Measurements from ENCODE around the gene RBM38. TPM values are rescaled to one million over a fixed set of nuclear protein-coding genes. Genes with fewer than 3 reads are reported as not detected.

The RBM38 gene
- total and polyA plus RNA-seq, 2 of the 13 experiments (the other 11 are each of a cell fraction or from before 2014, with no cell fraction given): 24.2 to 34.2 TPM

DNA sequence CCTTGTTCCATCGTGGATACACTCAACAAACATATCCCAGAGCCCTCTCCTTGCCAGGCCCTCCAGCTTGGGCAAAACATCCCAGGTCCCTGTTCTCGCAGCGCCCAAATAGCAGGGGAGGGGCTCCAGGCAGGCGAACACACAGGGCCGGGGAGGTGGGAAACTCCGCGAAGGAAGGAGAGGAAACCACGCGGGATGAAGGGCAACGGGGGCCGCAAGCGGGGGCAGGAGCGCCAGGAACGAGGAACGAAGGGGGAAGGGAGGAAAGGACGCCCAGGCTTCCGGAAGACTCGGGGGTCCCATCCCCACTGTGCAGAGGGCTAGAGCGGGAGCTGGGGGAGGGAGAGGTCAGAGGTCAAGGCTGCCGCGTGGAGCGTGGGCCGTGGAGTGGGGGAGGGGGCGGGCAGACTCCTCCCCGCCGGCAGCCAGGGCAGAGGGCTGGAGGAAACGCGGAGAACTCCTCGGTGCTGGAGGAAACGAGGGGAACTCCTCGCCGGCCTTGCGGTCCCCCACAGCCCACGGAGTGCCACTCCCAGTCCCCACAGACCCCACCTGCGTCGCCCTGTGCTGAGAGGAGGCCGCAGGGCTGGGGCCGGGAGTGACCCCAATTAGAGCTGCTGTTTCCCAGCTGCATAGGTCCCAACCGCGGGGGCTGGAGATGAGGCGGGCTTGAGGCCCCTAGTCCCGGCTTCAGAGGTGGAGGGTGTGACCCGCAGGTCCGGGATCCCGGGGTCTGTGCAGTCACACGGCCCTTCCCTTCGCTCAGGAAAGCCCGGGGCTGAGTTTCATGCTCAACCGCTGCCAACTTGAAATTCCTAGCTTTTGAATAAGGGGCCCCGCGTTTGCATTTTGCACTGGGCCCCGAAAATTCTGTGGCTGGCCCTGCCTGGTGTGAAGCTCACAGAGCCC lies 1.2 kb upstream of the RBM38 start (continued):
- TF ChIP-seq, protein P1, sequence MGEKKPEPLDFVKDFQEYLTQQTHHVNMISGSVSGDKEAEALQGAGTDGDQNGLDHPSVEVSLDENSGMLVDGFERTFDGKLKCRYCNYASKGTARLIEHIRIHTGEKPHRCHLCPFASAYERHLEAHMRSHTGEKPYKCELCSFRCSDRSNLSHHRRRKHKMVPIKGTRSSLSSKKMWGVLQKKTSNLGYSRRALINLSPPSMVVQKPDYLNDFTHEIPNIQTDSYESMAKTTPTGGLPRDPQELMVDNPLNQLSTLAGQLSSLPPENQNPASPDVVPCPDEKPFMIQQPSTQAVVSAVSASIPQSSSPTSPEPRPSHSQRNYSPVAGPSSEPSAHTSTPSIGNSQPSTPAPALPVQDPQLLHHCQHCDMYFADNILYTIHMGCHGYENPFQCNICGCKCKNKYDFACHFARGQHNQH (CRISPR knock-in tag; IDR thresholded peaks at IDR 0.05): no peak
- no peak for TF ChIP-seq DR1 (CRISPR knock-in tag; IDR thresholded peaks at IDR 0.05)
- TF ChIP-seq ZKSCAN1 (IDR thresholded peaks at IDR 0.05; ENCODE audit: low read length): 0 out of 2 replicates have a peak, but pooled peaks have one; percentile 73
- TF ChIP-seq, protein P2, sequence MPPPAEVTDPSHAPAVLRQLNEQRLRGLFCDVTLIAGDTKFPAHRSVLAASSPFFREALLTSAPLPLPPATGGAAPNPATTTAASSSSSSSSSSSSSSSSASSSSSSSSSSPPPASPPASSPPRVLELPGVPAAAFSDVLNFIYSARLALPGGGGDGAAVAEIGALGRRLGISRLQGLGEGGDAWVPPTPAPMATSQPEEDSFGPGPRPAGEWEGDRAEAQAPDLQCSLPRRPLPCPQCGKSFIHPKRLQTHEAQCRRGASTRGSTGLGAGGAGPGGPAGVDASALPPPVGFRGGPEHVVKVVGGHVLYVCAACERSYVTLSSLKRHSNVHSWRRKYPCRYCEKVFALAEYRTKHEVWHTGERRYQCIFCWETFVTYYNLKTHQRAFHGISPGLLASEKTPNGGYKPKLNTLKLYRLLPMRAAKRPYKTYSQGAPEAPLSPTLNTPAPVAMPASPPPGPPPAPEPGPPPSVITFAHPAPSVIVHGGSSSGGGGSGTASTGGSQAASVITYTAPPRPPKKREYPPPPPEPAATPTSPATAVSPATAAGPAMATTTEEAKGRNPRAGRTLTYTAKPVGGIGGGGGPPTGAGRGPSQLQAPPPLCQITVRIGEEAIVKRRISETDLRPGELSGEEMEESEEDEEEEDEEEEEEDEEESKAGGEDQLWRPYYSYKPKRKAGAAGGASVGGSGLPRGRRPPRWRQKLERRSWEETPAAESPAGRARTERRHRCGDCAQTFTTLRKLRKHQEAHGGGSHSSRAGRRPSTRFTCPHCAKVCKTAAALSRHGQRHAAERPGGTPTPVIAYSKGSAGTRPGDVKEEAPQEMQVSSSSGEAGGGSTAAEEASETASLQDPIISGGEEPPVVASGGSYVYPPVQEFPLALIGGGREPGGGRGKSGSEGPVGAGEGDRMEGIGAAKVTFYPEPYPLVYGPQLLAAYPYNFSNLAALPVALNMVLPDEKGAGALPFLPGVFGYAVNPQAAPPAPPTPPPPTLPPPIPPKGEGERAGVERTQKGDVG (CRISPR knock-in tag; IDR thresholded peaks at IDR 0.05; ENCODE audit: borderline replicate concordance): peak; percentile 73; the same call in 1 of the 2 replicates
- TF ChIP-seq RFX1 (IDR thresholded peaks at IDR 0.05): no peak
- 0 out of 2 replicates have a peak, but pooled peaks have one; percentile 64 for TF ChIP-seq HNRNPL (IDR thresholded peaks at IDR 0.05; ENCODE audit: low read depth, low read length)
- TF ChIP-seq MTF2 (CRISPR knock-in tag; IDR thresholded peaks at IDR 0.05; ENCODE audit: borderline replicate concordance): no peak
- TF ChIP-seq ZNF572 (CRISPR knock-in tag; IDR thresholded peaks at IDR 0.05): no peak
- no peak for TF ChIP-seq ZBTB42 (CRISPR knock-in tag; IDR thresholded peaks at IDR 0.05)
- TF ChIP-seq, protein P3, sequence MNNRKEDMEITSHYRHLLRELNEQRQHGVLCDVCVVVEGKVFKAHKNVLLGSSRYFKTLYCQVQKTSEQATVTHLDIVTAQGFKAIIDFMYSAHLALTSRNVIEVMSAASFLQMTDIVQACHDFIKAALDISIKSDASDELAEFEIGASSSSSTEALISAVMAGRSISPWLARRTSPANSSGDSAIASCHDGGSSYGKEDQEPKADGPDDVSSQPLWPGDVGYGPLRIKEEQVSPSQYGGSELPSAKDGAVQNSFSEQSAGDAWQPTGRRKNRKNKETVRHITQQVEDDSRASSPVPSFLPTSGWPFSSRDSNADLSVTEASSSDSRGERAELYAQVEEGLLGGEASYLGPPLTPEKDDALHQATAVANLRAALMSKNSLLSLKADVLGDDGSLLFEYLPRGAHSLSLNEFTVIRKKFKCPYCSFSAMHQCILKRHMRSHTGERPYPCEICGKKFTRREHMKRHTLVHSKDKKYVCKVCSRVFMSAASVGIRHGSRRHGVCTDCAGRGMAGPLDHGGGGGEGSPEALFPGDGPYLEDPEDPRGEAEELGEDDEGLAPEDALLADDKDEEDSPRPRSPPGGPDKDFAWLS (CRISPR knock-in tag; IDR thresholded peaks at IDR 0.05; ENCODE audit: borderline replicate concordance): no peak
- TF ChIP-seq WIZ (CRISPR knock-in tag; IDR thresholded peaks at IDR 0.05): no peak
- TF ChIP-seq, protein P4, sequence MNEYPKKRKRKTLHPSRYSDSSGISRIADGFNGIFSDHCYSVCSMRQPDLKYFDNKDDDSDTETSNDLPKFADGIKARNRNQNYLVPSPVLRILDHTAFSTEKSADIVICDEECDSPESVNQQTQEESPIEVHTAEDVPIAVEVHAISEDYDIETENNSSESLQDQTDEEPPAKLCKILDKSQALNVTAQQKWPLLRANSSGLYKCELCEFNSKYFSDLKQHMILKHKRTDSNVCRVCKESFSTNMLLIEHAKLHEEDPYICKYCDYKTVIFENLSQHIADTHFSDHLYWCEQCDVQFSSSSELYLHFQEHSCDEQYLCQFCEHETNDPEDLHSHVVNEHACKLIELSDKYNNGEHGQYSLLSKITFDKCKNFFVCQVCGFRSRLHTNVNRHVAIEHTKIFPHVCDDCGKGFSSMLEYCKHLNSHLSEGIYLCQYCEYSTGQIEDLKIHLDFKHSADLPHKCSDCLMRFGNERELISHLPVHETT (CRISPR knock-in tag; conservative IDR thresholded peaks at IDR 0.05): no peak
- TF ChIP-seq ZBTB21 (CRISPR knock-in tag; IDR thresholded peaks at IDR 0.05): no peak
- TF ChIP-seq ZNF468 (CRISPR knock-in tag; IDR thresholded peaks at IDR 0.05): no peak
- TF ChIP-seq ZNF34 (CRISPR knock-in tag; IDR thresholded peaks at IDR 0.05; ENCODE audit: borderline replicate concordance): no peak
- peak; percentile 14; the same call in 1 of the 2 replicates for TF ChIP-seq RFXAP (CRISPR knock-in tag; IDR thresholded peaks at IDR 0.05; ENCODE audit: borderline replicate concordance)
- peak; percentile 8; the same call in 1 of the 2 replicates for TF ChIP-seq DMAP1 (CRISPR knock-in tag; IDR thresholded peaks at IDR 0.05)
- TF ChIP-seq RFX3 (CRISPR knock-in tag; IDR thresholded peaks at IDR 0.05): no peak
- TF ChIP-seq POLR2AphosphoS2 (IDR thresholded peaks at IDR 0.05; ENCODE audit: low read depth, low read length): no peak
- no peak for TF ChIP-seq ZNF607 (CRISPR knock-in tag; IDR thresholded peaks at IDR 0.05; ENCODE audit: borderline replicate concordance)
- TF ChIP-seq FOXM1 (CRISPR knock-in tag; IDR thresholded peaks at IDR 0.05): no peak
